ENCODE measurements around the gene ADAMTSL2.

Gene ADAMTSL2

GRCh38 chr9:133557581-133557980 is 23.1 kb downstream of the ADAMTSL2 start:
- Histone ChIP-seq H3K27me3 (ENCODE audit: low read length) (no peaks in the 10 kb centered on the region), H2AFZ (ENCODE audit: low read depth, low read length, severe bottlenecking) (no peak overlapping the region), H3K9me2 (replicated peaks; ENCODE audit: insufficient read depth, low read length) (no peaks in the 10 kb centered on the region), H3K79me2 (ENCODE audit: insufficient read depth, low read length) (no peaks in the 10 kb centered on the region), H3K9me3 (ENCODE audit: insufficient read depth, low read length) (no peaks in the 10 kb centered on the region), H3F3A (ENCODE audit: insufficient read depth) (no peaks in the 10 kb centered on the region), H3K27ac (ENCODE audit: low read depth, low read length) (no peak overlapping the region), H3K4me2 (ENCODE audit: low read depth, low read length, poor library complexity, severe bottlenecking) (no peak overlapping the region), H3K4me3 (ENCODE audit: insufficient read depth, low read length, poor library complexity, severe bottlenecking) (no peak overlapping the region), H3K9ac (ENCODE audit: low read length) (no peak overlapping the region), H4K20me1 (ENCODE audit: low read depth, low read length) (no peaks in the 10 kb centered on the region), H3K36me3 (ENCODE audit: low read length) (no peaks in the 10 kb centered on the region)
- TF ChIP-seq EZH2phosphoT487 (conservative IDR thresholded peaks at IDR 0.05; ENCODE audit: low read length) (no peak), CTCF (IDR thresholded peaks at IDR 0.05; ENCODE audit: insufficient read depth, low read length, poor library complexity, severe bottlenecking) (no peak)

GRCh38 chr9:133558191-133559126 is 24.0 kb downstream of the ADAMTSL2 start:
- H2AFZ ChIP-seq (ENCODE audit: low read depth, low read length, severe bottlenecking): no peak overlapping the region

GRCh38 chr9:133560311-133560710 is 25.8 kb downstream of the ADAMTSL2 start:
- Histone ChIP-seq H3K27ac (ENCODE audit: low read depth, low read length) (no peak overlapping the region), H3K4me2 (ENCODE audit: low read depth, low read length, poor library complexity, severe bottlenecking) (no peak overlapping the region), H2AFZ (ENCODE audit: low read depth, low read length, severe bottlenecking) (no peak overlapping the region), H3K27me3 (ENCODE audit: low read length) (no peaks in the 10 kb centered on the region), H3K79me2 (ENCODE audit: insufficient read depth, low read length) (no peaks in the 10 kb centered on the region), H3K9me2 (replicated peaks; ENCODE audit: insufficient read depth, low read length) (no peaks in the 10 kb centered on the region), H4K20me1 (ENCODE audit: low read depth, low read length) (no peaks in the 10 kb centered on the region), H3K9ac (ENCODE audit: low read length) (no peak overlapping the region), H3K9me3 (ENCODE audit: insufficient read depth, low read length) (no peaks in the 10 kb centered on the region), H3K36me3 (ENCODE audit: low read length) (no peaks in the 10 kb centered on the region), H3F3A (ENCODE audit: insufficient read depth) (no peaks in the 10 kb centered on the region), H3K4me3 (ENCODE audit: insufficient read depth, low read length, poor library complexity, severe bottlenecking) (no peak overlapping the region)
- TF ChIP-seq CTCF (IDR thresholded peaks at IDR 0.05; ENCODE audit: insufficient read depth, low read length, poor library complexity, severe bottlenecking): no peak
- TF ChIP-seq EZH2phosphoT487 (conservative IDR thresholded peaks at IDR 0.05; ENCODE audit: low read length): no peak

More at GRCh38 chr9:133558191-133559126, 24.0 kb downstream of the ADAMTSL2 start:
- Histone ChIP-seq H3K9ac (ENCODE audit: low read length) (no peak overlapping the region), H3F3A (ENCODE audit: insufficient read depth) (no peaks in the 10 kb centered on the region), H3K9me3 (ENCODE audit: insufficient read depth, low read length) (no peaks in the 10 kb centered on the region), H3K9me2 (replicated peaks; ENCODE audit: insufficient read depth, low read length) (no peaks in the 10 kb centered on the region), H3K4me2 (ENCODE audit: low read depth, low read length, poor library complexity, severe bottlenecking) (no peak overlapping the region), H3K27ac (ENCODE audit: low read depth, low read length) (no peak overlapping the region), H3K4me3 (ENCODE audit: insufficient read depth, low read length, poor library complexity, severe bottlenecking) (no peak overlapping the region), H3K27me3 (ENCODE audit: low read length) (no peaks in the 10 kb centered on the region), H4K20me1 (ENCODE audit: low read depth, low read length) (no peaks in the 10 kb centered on the region), H3K79me2 (ENCODE audit: insufficient read depth, low read length) (no peaks in the 10 kb centered on the region), H3K36me3 (ENCODE audit: low read length) (no peaks in the 10 kb centered on the region)
- no peak for TF ChIP-seq EZH2phosphoT487 (conservative IDR thresholded peaks at IDR 0.05; ENCODE audit: low read length)

- Histone ChIP-seq H3K9ac (ENCODE audit: low read length) (no peak overlapping the region), H3K4me2 (ENCODE audit: low read depth, low read length, poor library complexity, severe bottlenecking) (no peak overlapping the region), H3K9me2 (replicated peaks; ENCODE audit: insufficient read depth, low read length) (no peaks in the 10 kb centered on the region), H3K79me2 (ENCODE audit: insufficient read depth, low read length) (no peaks in the 10 kb centered on the region), H3F3A (ENCODE audit: insufficient read depth) (no peaks in the 10 kb centered on the region), H3K9me3 (ENCODE audit: insufficient read depth, low read length) (no peaks in the 10 kb centered on the region), H2AFZ (ENCODE audit: low read depth, low read length, severe bottlenecking) (no peak overlapping the region), H3K4me3 (ENCODE audit: insufficient read depth, low read length, poor library complexity, severe bottlenecking) (no peak overlapping the region), H3K36me3 (ENCODE audit: low read length) (no peaks in the 10 kb centered on the region), H3K27me3 (ENCODE audit: low read length) (no peaks in the 10 kb centered on the region), H3K27ac (ENCODE audit: low read depth, low read length) (no peak overlapping the region), H4K20me1 (ENCODE audit: low read depth, low read length) (no peaks in the 10 kb centered on the region)
- TF ChIP-seq EZH2phosphoT487 (conservative IDR thresholded peaks at IDR 0.05; ENCODE audit: low read length): no peak
- TF ChIP-seq CTCF (IDR thresholded peaks at IDR 0.05; ENCODE audit: insufficient read depth, low read length, poor library complexity, severe bottlenecking): no peak
These were observed 26.4 kb downstream of the ADAMTSL2 start for GRCh38 chr9:133560944-133561343.
